Testis (tissue), 3 donors: ENCODE data around the gene SLAMF9. TPM values are rescaled to one million over a fixed set of nuclear protein-coding genes. Genes with fewer than 3 reads are reported as not detected.

Experiments
- DNase-seq: peaks from one replicate; pipeline ENCODE4 v3.0.0-alpha.2; 2019
- H3K27ac ChIP-seq, 2 donors: fragments of 200-600 bp; sonication (generic); one replicate each; pipeline ENCODE4 v1.5.1; 2019
- H3K27me3 ChIP-seq: fragments of 200-600 bp; sonication (generic); one replicate; pipeline ENCODE4 v1.5.1; 2019
- H3K36me3 ChIP-seq: fragments of 200-600 bp; sonication (generic); one replicate; pipeline ENCODE4 v1.5.1; 2017; ENCODE audit warnings: low read depth; ENCODE audit errors: missing control alignments
- H3K4me1 ChIP-seq: fragments of 200-600 bp; sonication (generic); one replicate; pipeline ENCODE4 v1.5.1; 2019
- H3K4me3 ChIP-seq, 2 donors: fragments of 200-600 bp; sonication (generic); one replicate each; pipeline ENCODE4 v1.5.1; 2017 to 2019
- H3K9me3 ChIP-seq: fragments of 200-600 bp; sonication (generic); one replicate; pipeline ENCODE4 v1.5.1; 2017
- POLR2A ChIP-seq: fragments of 450-650 bp; IDR thresholded peaks from one replicate; pipeline ENCODE4 v1.6.1; 2017; ENCODE audit warnings: antibody characterized with exemption, mild to moderate bottlenecking, moderate library complexity
- WGBS, 2 donors: methylation state at CpG; one replicate each; pipeline ENCODE4 v1.1.5; 2018; 5-methylcytosine and 5-hydroxymethylcytosine counted together
- intact Hi-C: fragments of 100-400 bp; cut with DNase I; formaldehyde crosslinking; loops from one replicate; pipeline ENCODE4 v1.15.1; 2023; ENCODE audit warnings: low total_unique reads
- polyA plus RNA-seq: library from polyadenylated mRNA; stranded (reverse); fragments of 350-450 nt; fragmentation: Illumina TruSeq; extraction: RNeasy Lipid Tissue Mini Kit (QIAGEN cat#74804); gene quantifications from one replicate; pipeline ENCODE4 v1.2.3, GENCODE V29; 2014; ENCODE audit warnings: low read depth, low replicate concordance; ENCODE audit not compliant: insufficient read depth
- total RNA-seq, 2 donors: library from RNA; depleted of rRNA; stranded (reverse); fragments of >200 nt; gene quantifications; one replicate each; pipeline ENCODE4 v1.2.3, GENCODE V29; 2016
- TF ChIP-seq, protein P1 (sequence below), 3 experiments: fragments of 450-650 bp in 2 of 3; fragments of 200-600 bp in 1 of 3; sonication (generic) in 1 of 3; IDR thresholded peaks; one replicate each; pipeline ENCODE4 v1.5.1; 2016 to 2019; ENCODE audit warnings: antibody characterized with exemption in 3 of 3, mild to moderate bottlenecking in 2 of 3, moderate library complexity in 1 of 3

SLAMF9 gene
- total and polyA plus RNA-seq, 3 donors from 2014 or later = 0.74 to 2.0 TPM; not detected in 1

GRCh38 chr1:159985473-159985872 is 31.4 kb upstream of the SLAMF9 start:
- no peak for DNase-seq
- H3K27ac ChIP-seq = no peak overlapping the region

GRCh38 chr1:159983681-159984080 is 29.6 kb upstream of the SLAMF9 start:
- WGBS, 2 donors = 70 to 75% methylated on average over 5 of the region's 5 CpGs
- no peak overlapping the region for H3K27ac ChIP-seq
- no peak overlapping the region for H3K4me3 ChIP-seq
- DNase-seq = no peak
- H3K4me1 ChIP-seq = no peaks in the 10 kb centered on the region
- no peaks in the 10 kb centered on the region for H3K9me3 ChIP-seq
- TF ChIP-seq, protein P1, sequence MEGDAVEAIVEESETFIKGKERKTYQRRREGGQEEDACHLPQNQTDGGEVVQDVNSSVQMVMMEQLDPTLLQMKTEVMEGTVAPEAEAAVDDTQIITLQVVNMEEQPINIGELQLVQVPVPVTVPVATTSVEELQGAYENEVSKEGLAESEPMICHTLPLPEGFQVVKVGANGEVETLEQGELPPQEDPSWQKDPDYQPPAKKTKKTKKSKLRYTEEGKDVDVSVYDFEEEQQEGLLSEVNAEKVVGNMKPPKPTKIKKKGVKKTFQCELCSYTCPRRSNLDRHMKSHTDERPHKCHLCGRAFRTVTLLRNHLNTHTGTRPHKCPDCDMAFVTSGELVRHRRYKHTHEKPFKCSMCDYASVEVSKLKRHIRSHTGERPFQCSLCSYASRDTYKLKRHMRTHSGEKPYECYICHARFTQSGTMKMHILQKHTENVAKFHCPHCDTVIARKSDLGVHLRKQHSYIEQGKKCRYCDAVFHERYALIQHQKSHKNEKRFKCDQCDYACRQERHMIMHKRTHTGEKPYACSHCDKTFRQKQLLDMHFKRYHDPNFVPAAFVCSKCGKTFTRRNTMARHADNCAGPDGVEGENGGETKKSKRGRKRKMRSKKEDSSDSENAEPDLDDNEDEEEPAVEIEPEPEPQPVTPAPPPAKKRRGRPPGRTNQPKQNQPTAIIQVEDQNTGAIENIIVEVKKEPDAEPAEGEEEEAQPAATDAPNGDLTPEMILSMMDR (IDR thresholded peaks at IDR 0.05) = no peak
- TF ChIP-seq POLR2A = no peak
- no peaks in the 10 kb centered on the region for H3K27me3 ChIP-seq
- no peaks in the 10 kb centered on the region for H3K36me3 ChIP-seq
- intact Hi-C loops = no loop called here

More at GRCh38 chr1:159985473-159985872, 31.4 kb upstream of the SLAMF9 start:
- no peaks in the 10 kb centered on the region for H3K36me3 ChIP-seq
- H3K9me3 ChIP-seq = no peaks in the 10 kb centered on the region
- TF ChIP-seq, protein P1 (IDR thresholded peaks at IDR 0.05) = no peak
- no peak for TF ChIP-seq POLR2A
- no peak overlapping the region for H3K4me3 ChIP-seq
- WGBS, 2 donors = 93 to 97% methylated on average over 6 of the region's 6 CpGs
- H3K27me3 ChIP-seq = no peaks in the 10 kb centered on the region
- intact Hi-C loops = no loop called here
- H3K4me1 ChIP-seq = no peaks in the 10 kb centered on the region

GRCh38 chr1:159982280-159982679 is 28.2 kb upstream of the SLAMF9 start:
- Histone ChIP-seq H3K27ac (no peak overlapping the region), H3K4me1 (no peaks in the 10 kb centered on the region), H3K9me3 (no peaks in the 10 kb centered on the region), H3K36me3 (no peaks in the 10 kb centered on the region), H3K4me3 (no peak overlapping the region), H3K27me3 (no peaks in the 10 kb centered on the region)
- intact Hi-C loops = no loop called here
- TF ChIP-seq, protein P1 (IDR thresholded peaks at IDR 0.05) = no peak
- TF ChIP-seq POLR2A = no peak
- 75 to 81% methylated on average over 5 to 6 of the region's 6 CpGs for WGBS, 2 donors
- no peak for DNase-seq

DNA sequence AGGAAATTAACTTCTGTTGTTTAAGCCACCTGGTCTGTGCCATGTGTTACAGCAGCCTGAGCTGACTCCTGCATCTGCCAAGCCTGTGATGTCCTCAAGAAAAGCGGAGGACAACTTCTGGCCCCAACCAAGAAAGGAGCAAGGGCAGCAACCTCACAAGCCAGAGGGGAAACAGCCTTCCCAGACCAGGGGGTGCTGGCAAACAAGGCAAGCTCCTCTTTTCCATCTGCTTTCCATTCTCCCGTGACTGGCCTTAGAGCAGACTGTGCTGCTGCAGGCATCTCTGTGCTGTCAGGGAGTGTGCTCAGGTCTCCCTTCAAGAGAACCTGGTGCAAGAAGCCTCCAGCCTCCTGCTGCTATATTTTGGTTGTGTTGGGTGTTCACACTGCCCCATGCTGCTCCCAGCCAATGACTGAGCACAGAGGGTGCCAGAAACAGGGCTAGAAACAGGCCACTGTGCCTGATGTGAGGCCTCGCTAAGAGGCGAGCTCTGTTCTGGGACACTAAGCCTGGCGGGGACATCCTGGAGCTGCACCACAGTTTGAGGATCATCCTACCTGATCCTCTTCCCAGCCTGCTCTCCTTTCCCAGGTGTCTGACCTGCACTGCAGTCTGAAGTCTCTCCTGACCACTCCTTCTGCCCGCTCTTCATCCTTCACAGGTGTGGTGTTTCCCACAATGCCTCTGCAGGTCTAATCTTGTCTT is 27.5 kb upstream of the SLAMF9 start:
- no peaks in the 10 kb centered on the region for H3K9me3 ChIP-seq
- 95 to 96% methylated on average over 6 of the region's 6 CpGs for WGBS, 2 donors
- DNase-seq = no peak
- no peaks in the 10 kb centered on the region for H3K4me1 ChIP-seq
- H3K27ac ChIP-seq = no peak overlapping the region
- H3K27me3 ChIP-seq = no peaks in the 10 kb centered on the region
- no peak overlapping the region for H3K4me3 ChIP-seq
- H3K36me3 ChIP-seq = no peaks in the 10 kb centered on the region
- intact Hi-C loops = no loop called here
- no peak for TF ChIP-seq POLR2A
- TF ChIP-seq, protein P1 (IDR thresholded peaks at IDR 0.05) = no peak

GRCh38 chr1:159980786-159981185 is 26.7 kb upstream of the SLAMF9 start:
- Histone ChIP-seq H3K27me3 (no peaks in the 10 kb centered on the region), H3K27ac (no peak overlapping the region), H3K4me1 (no peaks in the 10 kb centered on the region), H3K9me3 (no peaks in the 10 kb centered on the region), H3K4me3 (no peak overlapping the region), H3K36me3 (no peaks in the 10 kb centered on the region)
- DNase-seq = no peak
- TF ChIP-seq POLR2A = no peak
- intact Hi-C loops = no loop called here
- WGBS, 2 donors = 95 to 100% methylated on average over 7 of the region's 7 CpGs
